D721Med (cell line): ENCODE data around the gene WWC1.

Experiments used
- DNase-seq: peaks from one replicate; pipeline ENCODE4 v3.0.0; 2011; ENCODE audit warnings: low spot score; ENCODE audit not compliant: insufficient read length
- FAIRE-seq: peaks from 2 replicates; lab custom pipeline; 2011; peaks lifted over from hg19 to GRCh38; lab: Jason Lieb, UNC
- TF ChIP-seq, protein P1 (sequence below): IDR thresholded peaks from 2 replicates; pipeline ENCODE4 v1.5.1; 2012; ENCODE audit warnings: mild to moderate bottlenecking, control low read depth; ENCODE audit not compliant: insufficient read depth; ENCODE audit errors: missing control alignments

Gene WWC1

DNA sequence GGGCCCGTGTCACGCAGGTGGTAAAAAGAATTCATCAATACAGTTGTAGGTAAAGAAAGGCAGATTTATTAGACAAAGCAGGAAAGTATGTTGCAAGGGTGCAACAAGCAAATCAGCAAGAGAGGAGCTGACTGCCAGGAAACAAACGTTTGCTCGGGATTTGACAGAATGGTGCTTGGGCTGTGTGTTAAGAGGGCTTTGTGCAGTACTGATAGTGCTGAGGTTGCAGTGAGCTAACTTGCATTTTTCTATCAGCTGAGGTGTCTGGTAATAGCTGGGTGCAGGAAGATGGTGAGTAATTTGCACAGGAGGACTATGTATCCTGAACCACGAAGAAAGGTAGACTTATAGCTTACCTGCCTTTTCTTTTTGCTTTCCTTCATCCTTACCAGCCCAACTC is 190.9 kb downstream of the WWC1 start:
- DNase-seq (no peak), FAIRE-seq (no peak)
- TF ChIP-seq, protein P1, sequence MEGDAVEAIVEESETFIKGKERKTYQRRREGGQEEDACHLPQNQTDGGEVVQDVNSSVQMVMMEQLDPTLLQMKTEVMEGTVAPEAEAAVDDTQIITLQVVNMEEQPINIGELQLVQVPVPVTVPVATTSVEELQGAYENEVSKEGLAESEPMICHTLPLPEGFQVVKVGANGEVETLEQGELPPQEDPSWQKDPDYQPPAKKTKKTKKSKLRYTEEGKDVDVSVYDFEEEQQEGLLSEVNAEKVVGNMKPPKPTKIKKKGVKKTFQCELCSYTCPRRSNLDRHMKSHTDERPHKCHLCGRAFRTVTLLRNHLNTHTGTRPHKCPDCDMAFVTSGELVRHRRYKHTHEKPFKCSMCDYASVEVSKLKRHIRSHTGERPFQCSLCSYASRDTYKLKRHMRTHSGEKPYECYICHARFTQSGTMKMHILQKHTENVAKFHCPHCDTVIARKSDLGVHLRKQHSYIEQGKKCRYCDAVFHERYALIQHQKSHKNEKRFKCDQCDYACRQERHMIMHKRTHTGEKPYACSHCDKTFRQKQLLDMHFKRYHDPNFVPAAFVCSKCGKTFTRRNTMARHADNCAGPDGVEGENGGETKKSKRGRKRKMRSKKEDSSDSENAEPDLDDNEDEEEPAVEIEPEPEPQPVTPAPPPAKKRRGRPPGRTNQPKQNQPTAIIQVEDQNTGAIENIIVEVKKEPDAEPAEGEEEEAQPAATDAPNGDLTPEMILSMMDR, result no peak

DNA sequence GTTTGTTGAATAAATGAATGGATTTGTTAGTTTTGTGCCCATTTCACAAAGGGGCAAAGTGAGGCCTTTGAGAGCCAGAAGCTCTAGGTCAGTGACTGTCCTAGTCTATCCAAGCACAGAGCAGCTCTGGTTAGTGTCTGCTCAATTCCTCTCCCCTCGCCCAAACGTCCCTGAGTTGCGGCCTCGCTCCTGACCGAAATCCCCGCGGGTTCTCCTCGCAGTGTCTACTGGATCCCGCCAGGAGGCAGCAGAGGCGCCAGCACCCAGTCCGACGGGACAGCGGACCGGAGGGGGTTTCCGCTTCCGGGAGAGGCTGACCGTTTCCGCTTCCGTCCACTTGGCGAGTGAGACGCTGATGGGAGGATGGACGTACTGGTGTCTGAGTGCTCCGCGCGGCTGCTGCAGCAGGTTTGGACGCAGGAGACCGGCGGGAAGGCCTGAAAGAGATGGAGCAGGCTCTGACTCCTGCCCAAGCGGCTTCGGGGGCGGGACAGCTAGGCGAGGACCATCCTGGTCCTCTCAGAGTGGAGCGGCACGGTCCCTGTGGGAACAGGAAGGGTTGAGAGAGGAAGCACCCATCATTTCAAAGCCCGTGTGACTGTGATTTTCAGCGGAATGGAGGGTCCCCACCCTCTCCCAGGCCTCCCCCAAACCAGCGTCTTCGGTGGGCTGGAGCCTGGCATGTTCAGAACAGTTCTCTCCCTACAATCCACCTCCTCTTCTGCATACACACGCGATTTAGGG is 194.9 kb downstream of the WWC1 start, which contains the start of gene RARS1:
TSS of gene RARS1 (plus strand) at position 336 of the 744 bp plus-strand sequence. CDS start at position 364, 28 bp downstream.
- no peak for FAIRE-seq

DNA sequence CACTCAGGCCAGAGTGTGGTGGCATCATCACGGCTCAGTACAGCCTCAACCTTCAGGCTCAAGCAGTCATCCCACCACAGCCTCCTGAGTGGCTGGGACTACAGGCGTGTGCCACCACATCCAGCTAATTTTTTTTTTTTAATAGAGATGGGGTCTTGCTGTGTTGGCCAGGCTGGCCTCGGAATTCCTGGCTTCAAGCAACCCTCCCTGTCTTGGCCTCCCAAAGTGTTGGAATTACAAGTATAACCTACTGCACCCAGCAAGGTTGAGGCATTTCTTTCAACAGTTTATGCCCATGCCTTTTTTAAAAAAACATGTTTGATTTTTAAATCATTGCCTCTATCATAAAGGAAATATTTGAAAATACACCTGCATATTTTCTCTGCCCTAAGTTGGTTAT is 197.6 kb downstream of the WWC1 start:
- TF ChIP-seq, protein P1, result no peak
- FAIRE-seq (no peak), DNase-seq (no peak)

More for the DNA sequence above, 194.9 kb downstream of the WWC1 start, which contains the start of gene RARS1:
- DNase-seq, result peak; percentile 81
- TF ChIP-seq, protein P1, result peak; percentile 92

DNA sequence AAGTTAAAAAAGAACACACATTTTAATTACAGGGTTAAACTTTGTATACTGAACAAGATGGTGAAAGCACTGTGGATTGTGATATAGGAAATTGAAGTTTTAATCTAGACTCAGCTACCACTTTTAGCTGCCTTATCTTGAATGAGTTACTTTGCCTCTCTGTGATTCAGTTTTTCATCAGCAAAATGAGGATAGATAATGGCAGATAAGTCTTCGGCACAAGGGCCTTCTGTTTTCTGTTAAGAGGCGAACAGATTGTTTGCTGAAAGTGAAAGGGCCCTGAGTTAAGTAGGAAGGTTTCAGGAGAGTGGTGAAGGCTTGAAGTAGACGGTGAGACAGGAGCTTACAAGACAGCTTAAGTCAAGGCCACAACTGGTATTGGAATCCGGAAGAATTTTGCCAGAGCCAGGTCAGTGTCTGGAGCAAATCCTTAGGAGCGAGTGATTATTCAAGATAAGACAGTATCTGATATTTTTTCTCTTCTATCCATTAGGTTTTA is 202.7 kb downstream of the WWC1 start:
- TF ChIP-seq, protein P1, result no peak
- no peak for FAIRE-seq
- DNase-seq, result no peak

DNA sequence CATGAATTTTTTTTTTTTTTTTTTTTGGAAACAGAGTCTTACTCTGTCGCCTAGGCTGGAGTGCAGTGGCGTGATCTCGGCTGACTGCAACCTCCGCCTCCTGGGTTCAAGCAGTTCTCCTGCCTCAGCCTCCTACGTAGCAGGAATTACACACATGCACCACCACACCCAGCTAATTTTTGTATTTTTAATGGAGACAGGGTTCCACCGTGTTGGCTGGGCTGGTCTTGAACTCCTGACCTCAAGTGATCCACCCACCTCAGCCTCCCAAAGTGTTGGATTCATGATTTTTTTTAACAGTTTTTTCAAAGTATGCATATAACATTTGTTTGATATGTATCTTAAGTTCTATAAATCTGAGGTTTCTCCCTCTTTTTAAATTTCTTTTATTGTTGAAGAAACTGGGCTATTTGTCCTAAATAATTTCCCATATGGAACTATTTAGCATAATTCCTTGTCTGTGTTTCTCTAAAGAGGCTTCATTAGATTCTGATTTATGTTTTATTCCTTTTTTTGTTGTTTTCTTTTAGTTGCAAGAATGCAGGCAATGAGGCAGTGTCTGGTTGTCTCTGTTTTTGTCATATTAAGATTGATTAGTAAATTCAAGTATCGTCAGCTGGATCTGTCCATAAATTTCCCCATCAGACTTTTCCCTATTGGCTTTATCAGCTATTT is 211.3 kb downstream of the WWC1 start:
- FAIRE-seq (no peak), DNase-seq (no peak)
- TF ChIP-seq, protein P1, result no peak

DNA sequence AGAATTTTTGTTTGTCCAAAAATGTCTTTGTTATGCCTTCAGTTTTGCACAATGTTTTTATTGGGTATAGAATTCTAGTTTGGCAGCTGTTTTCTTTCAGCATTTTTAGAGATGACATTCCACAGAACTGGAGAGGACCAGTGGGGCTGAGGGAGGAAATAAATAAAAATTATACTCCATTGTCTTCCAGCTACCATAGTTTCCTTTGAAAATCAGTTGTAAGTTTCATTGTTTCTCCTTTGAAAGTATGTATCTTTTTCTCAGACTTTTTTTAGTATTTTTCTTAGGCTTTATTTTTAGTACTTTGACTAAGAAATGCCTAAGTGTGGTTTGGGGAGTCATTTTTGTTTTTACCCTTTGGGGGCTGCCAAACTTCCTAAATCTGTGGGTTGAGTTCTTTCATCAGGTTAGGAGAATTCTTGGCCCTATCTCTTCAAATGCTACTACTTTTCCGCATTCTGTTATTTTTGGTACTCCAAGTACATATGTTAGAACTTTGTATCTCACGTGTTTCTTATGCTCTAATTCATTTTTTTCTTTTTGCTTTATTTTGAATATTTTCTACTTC is 222.5 kb downstream of the WWC1 start:
- DNase-seq (no peak), FAIRE-seq (no peak)
- TF ChIP-seq, protein P1, result no peak
